NCI-H1436 treated with DMSO at 0.1 percent for 48 hours (cell line): Measurements from ENCODE around the gene LMNB1.
"Not testable (repeated sequence)": the region's sequence is repeated elsewhere in the genome, so short reads cannot be mapped to it uniquely, and the experiment has no call there.

Experiments used
- DNase-seq: peaks from one replicate; lab custom pipeline; 2025; lab: John Stamatoyannopoulos, UW

LMNB1 gene

GRCh38 chr5:126826619-126827215, 49.8 kb downstream of the LMNB1 start:
- no peak for DNase-seq

DNA sequence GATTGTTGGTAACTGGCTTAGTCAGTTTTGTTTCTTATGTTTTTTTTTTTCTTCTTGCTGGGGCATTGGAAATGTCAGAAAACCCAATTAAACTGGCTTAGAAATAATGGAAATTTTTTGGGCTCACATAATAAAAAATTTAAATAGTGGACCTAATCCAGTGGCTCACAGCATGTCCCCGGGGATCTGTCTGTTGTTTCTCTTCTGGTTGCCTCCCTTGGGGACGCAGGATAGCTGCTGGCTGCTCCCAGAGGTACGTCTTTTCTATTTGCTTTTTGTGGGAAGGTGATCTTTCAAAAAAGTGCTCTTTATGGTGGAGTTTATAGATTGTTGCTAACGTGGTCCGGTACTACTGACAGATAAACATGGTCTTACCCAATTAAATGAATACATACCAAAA, 52.2 kb downstream of the LMNB1 start:
- DNase-seq: no peak

- DNase-seq: no peak
These were observed 53.1 kb downstream of the LMNB1 start for GRCh38 chr5:126830061-126830460.

DNA sequence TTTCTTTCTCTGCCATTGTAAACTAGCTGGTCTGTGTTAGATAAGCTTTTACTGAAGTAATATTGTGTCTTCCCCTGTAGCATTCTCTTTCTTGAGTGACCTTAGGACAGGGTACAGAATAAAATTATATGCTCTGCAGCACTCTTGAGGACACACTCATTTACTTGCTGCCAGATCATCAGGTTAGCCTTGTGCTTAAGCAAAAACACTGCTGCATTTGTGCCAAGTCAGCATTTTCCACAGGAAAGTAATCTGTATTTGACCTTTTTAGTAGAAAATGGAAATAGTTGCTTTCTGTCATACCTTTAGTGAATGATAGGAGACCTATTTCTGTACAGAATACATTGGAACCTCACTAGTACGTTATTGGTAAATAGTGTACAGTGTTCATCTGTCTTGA, 54.2 kb downstream of the LMNB1 start:
- no peak for DNase-seq

DNA sequence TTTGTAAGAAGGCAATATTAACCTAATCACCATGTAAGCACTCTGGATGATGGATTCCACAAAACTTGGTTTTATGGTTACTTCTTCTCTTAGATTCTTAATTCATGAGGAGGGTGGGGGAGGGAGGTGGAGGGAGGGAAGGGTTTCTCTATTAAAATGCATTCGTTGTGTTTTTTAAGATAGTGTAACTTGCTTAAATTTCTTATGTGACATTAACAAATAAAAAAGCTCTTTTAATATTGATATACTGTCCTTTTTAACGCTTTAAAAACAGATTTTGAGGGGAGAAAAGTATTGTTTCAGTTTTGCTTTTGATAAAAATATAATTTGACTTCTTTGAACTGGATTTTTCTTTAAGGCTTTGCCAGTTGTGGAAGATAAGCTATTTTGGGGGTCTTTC, 59.8 kb downstream of the LMNB1 start:
- DNase-seq: no peak

DNA sequence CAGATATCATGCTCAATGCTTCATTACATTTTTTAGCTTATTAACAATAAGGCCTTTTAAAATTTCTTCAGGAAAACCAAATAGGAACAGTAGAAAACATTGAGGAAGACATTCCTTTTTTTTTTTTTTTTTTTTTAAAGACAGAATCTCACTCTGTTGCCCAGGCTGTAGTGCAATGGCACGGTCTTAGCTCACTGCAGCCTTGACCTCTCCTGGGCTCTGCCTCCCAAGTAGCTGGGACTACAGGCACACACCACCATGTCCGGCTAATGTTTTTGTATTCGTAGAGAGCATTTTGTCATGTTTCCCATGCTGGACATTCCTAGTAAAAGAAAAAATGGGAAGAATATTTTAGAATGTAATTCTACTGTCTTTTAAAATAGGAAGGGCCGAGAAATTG, 60.3 kb downstream of the LMNB1 start:
- no peak for DNase-seq

DNA sequence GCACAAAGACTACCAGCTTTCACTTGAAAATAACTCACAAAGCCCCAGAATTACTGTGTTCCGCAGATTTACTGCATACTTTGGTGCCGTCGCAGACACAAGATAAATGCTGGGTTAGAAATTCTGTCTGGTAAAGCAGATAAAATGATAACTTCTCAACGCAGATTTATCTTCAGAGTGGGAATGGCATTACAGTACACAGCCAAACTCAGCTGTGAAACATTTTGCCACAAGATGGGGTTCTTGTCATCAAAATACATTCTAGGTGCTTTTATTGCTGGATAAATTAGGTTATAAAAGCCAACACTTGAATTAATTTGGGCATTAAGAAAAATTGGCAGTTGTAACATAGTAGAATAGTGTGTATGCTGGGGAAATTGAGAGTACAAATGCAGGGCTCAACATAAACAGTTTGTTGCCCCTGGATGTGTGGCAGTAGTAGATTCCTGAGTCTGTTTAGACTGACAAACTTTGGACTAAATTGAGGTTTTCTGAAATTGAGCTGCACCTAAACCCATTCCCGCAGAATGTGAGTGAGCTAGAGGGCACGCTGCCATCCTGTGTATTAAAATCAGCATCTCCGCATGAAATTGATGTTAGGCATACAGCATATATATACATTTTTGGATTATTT, 61.1 kb downstream of the LMNB1 start:
- no peak for DNase-seq

- not testable (repeated sequence) for DNase-seq
These were observed 62.5 kb downstream of the LMNB1 start for GRCh38 chr5:126839407-126839806.

- DNase-seq: not testable (repeated sequence)
These were observed 66.4 kb downstream of the LMNB1 start for GRCh38 chr5:126843375-126843774.

- not testable (repeated sequence) for DNase-seq
These were observed 68.6 kb downstream of the LMNB1 start for GRCh38 chr5:126845470-126846070.

DNA sequence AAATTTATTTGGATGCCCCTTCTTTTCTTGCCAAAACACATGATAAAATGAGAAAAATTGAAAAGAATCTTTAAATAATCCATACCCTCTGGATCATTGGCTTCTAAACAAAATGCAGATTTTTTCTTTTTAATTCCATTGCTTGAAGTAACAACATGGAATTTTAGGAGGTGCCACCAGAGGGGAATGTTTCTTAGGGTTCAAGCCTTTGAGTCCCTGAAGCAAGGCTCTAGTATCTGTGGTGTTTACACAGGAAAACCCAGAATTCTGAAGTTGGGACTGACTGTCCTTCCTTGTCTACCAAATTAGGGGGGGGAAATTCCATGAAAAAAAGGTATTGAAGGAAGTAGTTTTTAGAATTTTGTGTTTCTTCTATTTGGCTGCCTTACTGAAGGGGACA, 69.4 kb downstream of the LMNB1 start:
- no peak for DNase-seq

- DNase-seq: no peak
These were observed 70.0 kb downstream of the LMNB1 start for GRCh38 chr5:126846744-126847455.

DNA sequence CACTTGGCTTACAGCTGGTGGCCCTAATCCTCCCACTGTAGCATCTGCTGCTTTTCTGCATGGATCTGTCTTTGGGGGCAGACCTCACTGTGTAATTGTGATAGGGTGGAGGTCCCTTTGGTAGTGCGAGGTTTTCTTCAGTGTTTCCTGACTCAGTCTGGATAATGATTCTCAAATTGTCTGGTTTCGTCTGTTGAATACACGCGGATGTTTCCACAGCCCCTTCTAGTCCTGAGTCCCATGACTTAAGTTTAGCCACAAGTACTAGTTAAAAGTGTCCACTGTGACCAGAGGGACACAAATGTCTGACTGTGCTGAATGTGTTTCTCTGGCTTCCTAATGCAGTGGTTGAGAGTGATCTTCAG, 70.5 kb downstream of the LMNB1 start:
- DNase-seq: no peak

DNA sequence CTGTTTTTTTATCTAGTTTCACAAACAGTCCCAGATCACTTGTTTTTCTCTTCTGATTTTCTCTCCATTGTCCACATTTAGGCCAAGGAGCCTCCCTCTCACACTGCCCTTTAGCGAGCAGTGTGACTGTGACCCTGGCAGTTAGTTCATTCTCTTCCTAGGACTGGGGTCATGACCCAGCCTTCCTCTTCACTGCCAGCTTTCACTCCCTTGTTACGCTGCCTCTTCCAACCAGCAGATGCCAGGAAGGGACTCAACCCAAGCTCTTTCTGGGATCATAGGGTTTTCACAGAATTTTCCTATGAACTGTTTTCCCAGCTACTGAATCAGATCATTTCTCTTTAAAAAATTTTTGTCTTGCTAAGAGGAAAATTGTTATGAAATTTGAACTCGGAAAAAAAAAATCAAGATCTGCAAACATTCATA, 70.9 kb downstream of the LMNB1 start:
- DNase-seq: no peak

GRCh38 chr5:126848253-126848652, 71.3 kb downstream of the LMNB1 start:
- DNase-seq: no peak

DNA sequence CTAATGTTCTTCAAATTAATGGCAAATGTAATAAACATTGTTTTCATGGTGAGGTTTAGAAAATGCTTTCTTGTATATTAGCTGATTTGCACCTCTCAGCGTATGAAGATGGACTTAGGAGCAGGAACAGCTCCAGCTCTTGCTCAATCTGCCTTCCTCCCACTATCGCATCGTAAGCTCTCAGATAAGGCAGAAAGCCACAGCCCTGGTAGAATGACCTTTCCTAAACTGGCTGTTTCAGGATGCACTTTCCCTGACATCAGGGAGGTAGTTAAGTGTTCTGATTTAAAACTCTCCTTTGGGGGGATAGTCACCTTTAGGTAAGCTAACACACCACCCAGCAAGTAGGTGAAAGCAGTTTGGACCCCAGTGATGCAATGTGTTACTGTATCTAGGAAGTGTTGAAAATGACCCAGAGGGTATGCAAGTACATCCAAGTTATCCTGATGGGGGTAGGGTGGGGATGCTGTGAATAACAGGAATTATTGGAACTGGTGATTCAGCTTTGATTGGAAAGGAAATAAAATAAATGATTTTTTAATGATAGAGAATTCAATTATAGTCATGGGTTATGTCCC, 72.3 kb downstream of the LMNB1 start:
- DNase-seq: no peak

GRCh38 chr5:126851501-126852011, 74.6 kb downstream of the LMNB1 start:
- no peak for DNase-seq

DNA sequence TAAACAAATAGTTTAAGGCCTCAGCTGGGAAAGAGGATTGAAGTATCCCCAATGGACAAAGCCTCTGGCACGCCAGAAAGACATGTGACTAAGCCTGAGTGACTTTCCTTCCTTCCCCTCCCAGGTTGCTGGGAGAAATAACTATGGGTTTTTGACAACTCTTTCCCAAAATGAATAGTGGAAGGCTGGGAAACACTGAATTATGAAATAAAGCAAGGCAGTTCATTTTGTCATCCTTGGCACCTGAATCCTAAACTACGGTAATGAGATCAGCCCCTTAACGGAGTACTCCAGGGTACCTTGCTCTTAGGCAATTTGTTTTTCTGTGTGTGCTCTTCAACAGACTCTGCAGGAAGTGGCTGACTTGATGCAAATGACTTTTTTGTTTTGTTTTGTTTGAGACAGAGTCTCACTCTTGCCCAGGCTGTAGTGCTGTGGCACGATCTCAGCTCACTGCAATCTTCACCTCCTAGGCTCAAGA, 75.2 kb downstream of the LMNB1 start:
- no peak for DNase-seq

DNA sequence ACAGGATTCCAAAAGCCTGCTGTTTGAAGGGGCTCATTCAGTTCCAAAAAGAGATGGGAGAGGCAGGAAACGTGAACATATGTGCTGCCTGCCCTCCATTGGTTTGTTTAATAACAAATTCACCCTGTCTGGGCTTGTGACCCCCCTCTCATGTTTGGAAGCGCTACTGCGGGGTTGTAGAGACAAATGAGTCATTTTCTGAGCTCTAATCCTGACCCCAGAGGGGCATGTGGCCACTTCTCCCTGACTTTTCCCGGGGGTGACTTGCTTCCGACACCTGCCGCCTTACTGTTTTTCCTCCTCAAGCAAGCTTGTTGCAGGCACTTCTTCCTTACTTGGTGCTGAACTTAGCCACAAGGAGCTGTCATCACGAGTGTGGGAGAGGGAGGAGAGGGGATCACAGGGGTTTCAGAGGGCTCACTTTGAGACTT, 75.9 kb downstream of the LMNB1 start:
- no peak for DNase-seq

DNA sequence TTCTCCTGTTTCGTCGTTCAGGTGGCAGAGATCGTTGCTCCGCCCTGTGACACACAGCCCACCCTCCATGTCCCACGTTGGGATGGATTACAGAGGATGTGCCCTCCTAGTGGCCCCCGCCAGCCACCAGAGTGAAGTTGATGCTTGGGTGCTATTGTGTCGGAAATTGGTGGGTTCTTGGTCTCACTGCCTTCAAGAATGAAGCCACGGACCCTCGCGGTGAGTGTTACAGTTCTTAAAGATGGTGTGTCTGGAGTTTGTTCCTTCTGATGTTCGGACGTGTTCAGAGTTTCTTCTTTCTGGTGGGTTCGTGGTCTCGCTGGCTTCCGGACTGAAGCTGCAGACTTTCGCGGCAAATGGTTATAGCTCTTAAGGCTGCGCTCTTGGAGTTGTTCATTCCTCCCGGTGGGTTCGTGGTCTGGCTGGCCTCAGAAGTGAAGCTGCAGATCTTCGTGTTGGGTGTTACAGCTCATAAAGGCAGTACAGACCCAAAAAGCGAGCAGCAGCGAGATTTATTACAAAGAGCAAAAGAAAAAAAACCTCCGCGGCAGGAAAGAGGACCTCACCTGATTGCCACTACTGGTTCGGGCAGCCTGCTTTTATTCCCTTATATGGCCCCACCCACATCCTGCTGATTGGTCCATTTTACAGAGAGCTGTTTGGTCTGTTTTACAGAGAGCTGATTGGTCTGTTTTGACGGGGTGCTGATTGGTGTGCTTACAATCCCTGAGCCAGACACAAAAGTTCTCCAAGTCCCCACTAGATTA, 76.8 kb downstream of the LMNB1 start:
- not testable (repeated sequence) for DNase-seq

DNA sequence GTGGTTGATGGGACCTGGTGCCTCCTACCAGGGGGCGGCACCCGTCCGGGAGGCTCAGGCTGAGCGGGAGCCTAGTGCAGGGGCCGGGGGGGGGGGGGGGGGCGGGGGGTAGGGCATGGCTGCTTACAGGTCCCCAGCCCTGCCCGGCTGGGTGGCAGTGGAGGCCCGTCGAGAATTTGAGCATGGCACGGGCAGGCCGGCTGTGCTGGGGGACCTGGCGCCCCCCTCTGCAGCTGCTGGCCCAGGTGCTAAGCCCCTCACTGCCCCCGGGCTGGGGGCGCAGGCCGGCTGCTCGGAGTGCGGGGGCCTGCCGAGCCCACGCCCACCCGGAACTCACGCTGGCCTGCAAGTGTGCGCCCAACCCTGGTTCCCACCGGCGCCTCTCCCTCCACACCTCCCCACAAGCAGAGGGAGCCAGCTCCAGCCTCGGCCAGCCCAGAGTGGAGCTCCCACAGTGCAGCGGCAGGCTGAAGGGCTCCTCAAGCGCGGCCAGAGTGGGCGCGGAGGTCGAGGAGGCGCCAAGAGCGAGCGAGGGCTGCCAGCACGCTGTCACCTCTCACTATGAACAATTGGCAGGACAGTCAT, 77.7 kb downstream of the LMNB1 start:
- no peak for DNase-seq
